GM12891 (cell line): ENCODE results near the gene SMG7.

Experiments
- POLR2A ChIP-seq: IDR thresholded peaks from 2 replicates; pipeline ENCODE4 v1.6.1; 2011; ENCODE audit warnings: low read depth, low read length, control low read depth
- POLR2AphosphoS5 ChIP-seq: IDR thresholded peaks from 2 replicates; pipeline ENCODE4 v1.6.1; 2011; ENCODE audit warnings: low read depth, low read length, control low read depth
- SPI1 ChIP-seq: IDR thresholded peaks from 2 replicates; pipeline ENCODE4 v1.6.1; 2011; ENCODE audit warnings: low read depth, low read length, control low read depth
- TAF1 ChIP-seq: IDR thresholded peaks from 2 replicates; pipeline ENCODE4 v1.6.1; 2011; ENCODE audit warnings: low read depth, low read length, control low read depth

DNA sequence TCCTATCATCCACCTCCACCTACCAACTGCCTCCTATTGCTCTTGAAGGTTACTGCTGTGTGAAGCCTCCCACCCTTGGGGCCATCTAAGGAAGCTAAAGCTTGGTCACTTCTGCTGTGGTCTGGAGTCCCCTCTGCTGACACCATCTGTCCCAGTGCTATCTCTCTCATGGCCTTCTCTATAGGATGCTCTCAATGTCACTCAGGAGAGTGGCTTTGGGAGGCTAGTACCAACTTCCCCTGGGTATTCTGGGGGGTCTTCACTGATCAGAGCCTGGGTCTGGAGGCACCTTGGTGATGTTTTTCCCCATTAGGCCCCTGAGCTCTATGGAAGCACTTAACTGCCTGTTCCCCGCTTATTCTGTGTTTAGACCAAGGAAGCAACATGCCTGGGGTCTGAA is 130.2 kb downstream of the SMG7 start:
- TF ChIP-seq POLR2A (no peak), TAF1 (no peak), SPI1 (no peak), POLR2AphosphoS5 (no peak)
